SK-N-SH (cell line): ENCODE data around the gene NEK7.

Experiments
- POLR2AphosphoS5 ChIP-seq: IDR thresholded peaks from 2 replicates; pipeline ENCODE4 v1.6.1; 2012; ENCODE audit warnings: low read depth, low read length
- TAF1 ChIP-seq: IDR thresholded peaks from 2 replicates; pipeline ENCODE4 v1.6.1; 2012; ENCODE audit warnings: low read depth, mild to moderate bottlenecking, low read length, moderate library complexity, borderline replicate concordance
- TF ChIP-seq, protein P1 (sequence below): fragments of 200-600 bp; sonication (generic); IDR thresholded peaks from 2 replicates; pipeline ENCODE4 v1.6.1; 2017; ENCODE audit warnings: antibody characterized with exemption, mild to moderate bottlenecking, moderate library complexity

GRCh38 chr1:198340139-198340538 lies 183.3 kb downstream of the NEK7 start:
- TF ChIP-seq POLR2AphosphoS5, result no peak
- no peak for TF ChIP-seq TAF1
- TF ChIP-seq, protein P1, sequence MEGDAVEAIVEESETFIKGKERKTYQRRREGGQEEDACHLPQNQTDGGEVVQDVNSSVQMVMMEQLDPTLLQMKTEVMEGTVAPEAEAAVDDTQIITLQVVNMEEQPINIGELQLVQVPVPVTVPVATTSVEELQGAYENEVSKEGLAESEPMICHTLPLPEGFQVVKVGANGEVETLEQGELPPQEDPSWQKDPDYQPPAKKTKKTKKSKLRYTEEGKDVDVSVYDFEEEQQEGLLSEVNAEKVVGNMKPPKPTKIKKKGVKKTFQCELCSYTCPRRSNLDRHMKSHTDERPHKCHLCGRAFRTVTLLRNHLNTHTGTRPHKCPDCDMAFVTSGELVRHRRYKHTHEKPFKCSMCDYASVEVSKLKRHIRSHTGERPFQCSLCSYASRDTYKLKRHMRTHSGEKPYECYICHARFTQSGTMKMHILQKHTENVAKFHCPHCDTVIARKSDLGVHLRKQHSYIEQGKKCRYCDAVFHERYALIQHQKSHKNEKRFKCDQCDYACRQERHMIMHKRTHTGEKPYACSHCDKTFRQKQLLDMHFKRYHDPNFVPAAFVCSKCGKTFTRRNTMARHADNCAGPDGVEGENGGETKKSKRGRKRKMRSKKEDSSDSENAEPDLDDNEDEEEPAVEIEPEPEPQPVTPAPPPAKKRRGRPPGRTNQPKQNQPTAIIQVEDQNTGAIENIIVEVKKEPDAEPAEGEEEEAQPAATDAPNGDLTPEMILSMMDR, result no peak
